Smooth muscle cell (in vitro differentiated cells): ENCODE measurements around the gene COL18A1. TPM values are rescaled to one million over a fixed set of nuclear protein-coding genes. Genes with fewer than 3 reads are reported as not detected.
A peak's percentile ranks its signal among the peaks of the same experiment; 100 is the strongest.

ENCODE experiments used
- DNase-seq: peaks from one replicate; lab custom pipeline; 2025; ENCODE audit not compliant: unreplicated experiment; lab: John Stamatoyannopoulos, UW
- H2AFZ ChIP-seq: fragments of 200-600 bp; sonication (generic); 2 replicates; pipeline ENCODE4 v1.6.0; 2016; ENCODE audit warnings: antibody characterized with exemption, low read depth, mild to moderate bottlenecking
- H3F3A ChIP-seq: fragments of 200-600 bp; sonication (generic); 2 replicates; pipeline ENCODE4 v1.6.0; 2017; ENCODE audit warnings: antibody characterized with exemption, low read depth
- H3K27ac ChIP-seq: fragments of 200-600 bp; sonication (generic); 2 replicates; pipeline ENCODE4 v1.5.1; 2016; ENCODE audit warnings: low read depth, mild to moderate bottlenecking
- H3K27me3 ChIP-seq: fragments of 200-600 bp; sonication (generic); 2 replicates; pipeline ENCODE4 v1.6.1; 2016; ENCODE audit warnings: low read depth, mild to moderate bottlenecking
- H3K36me3 ChIP-seq: fragments of 200-600 bp; sonication (generic); 2 replicates; pipeline ENCODE4 v1.5.1; 2016; ENCODE audit warnings: low read depth
- H3K4me1 ChIP-seq: fragments of 200-600 bp; sonication (generic); 2 replicates; pipeline ENCODE4 v1.5.1; 2016; ENCODE audit warnings: low read depth
- H3K4me2 ChIP-seq: fragments of 200-600 bp; sonication (generic); 2 replicates; pipeline ENCODE4 v1.6.0; 2016; ENCODE audit warnings: mild to moderate bottlenecking
- H3K4me3 ChIP-seq: fragments of 200-600 bp; sonication (generic); 2 replicates; pipeline ENCODE4 v1.5.1; 2016; ENCODE audit warnings: mild to moderate bottlenecking
- H3K79me2 ChIP-seq: fragments of 200-600 bp; sonication (generic); 2 replicates; pipeline ENCODE4 v1.6.0; 2016; ENCODE audit warnings: low read depth, mild to moderate bottlenecking
- H3K9ac ChIP-seq: fragments of 200-600 bp; sonication (generic); 2 replicates; pipeline ENCODE4 v1.6.0; 2016; ENCODE audit warnings: low read depth
- H3K9me3 ChIP-seq: fragments of 200-600 bp; sonication (generic); replicated peaks from 2 replicates; pipeline ENCODE4 v1.5.1; 2016; ENCODE audit warnings: low read depth
- H4K20me1 ChIP-seq: fragments of 200-600 bp; sonication (generic); 2 replicates; pipeline ENCODE4 v1.6.0; 2016; ENCODE audit warnings: low read depth
- CTCF ChIP-seq: fragments of 200-600 bp; sonication (generic); IDR thresholded peaks from 2 replicates; pipeline ENCODE4 v1.5.1; 2017; ENCODE audit warnings: borderline replicate concordance, mild to moderate bottlenecking, antibody characterized with exemption; ENCODE audit not compliant: insufficient read depth, poor library complexity, severe bottlenecking
- WGBS: methylation state at CpG from one replicate; pipeline ENCODE4 v1.1.7; 2016; ENCODE audit warnings: low lambda C conversion rate; 5-methylcytosine and 5-hydroxymethylcytosine counted together
- polyA plus RNA-seq: library from polyadenylated mRNA; unstranded; fragments of >200 nt; fragmentation: Nextera tagmentation; extraction: Ambion mirVana; gene quantifications from 2 replicates; pipeline ENCODE4 v1.2.1, GENCODE V29; 2016
- total RNA-seq: library from RNA; depleted of rRNA; stranded (reverse); fragments of >200 nt; gene quantifications from 2 replicates; pipeline ENCODE4 v1.2.3, GENCODE V29; 2014

The COL18A1 gene
- 192 and 240 TPM in 2 replicates for total RNA-seq
- polyA plus RNA-seq: 362 and 485 TPM in 2 replicates

GRCh38 chr21:45404730-45405270 lies at the start of gene COL18A1:
Gene COL18A1 (plus strand): TSS chr21:45405165. CDS start chr21:45405231, 66 bp downstream.
- H3K4me1 ChIP-seq: peaks cover 43% of the 10 kb centered on the region
- peaks cover 40% of the 10 kb centered on the region for H4K20me1 ChIP-seq
- H3K27me3 ChIP-seq: no peaks in the 10 kb centered on the region
- H3K4me3 ChIP-seq: peak within 1 kb of the TSS; percentile 65
- peaks cover 45% of the 10 kb centered on the region for H3K79me2 ChIP-seq
- peak within 1 kb of the TSS; percentile 94 for H3K4me2 ChIP-seq
- DNase-seq: peak; percentile 36
- H3K36me3 ChIP-seq: no peaks in the 10 kb centered on the region
- peak within 1 kb of the TSS; percentile 68 for H2AFZ ChIP-seq
- peak within 1 kb of the TSS; percentile 21 for H3K9ac ChIP-seq
- H3K27ac ChIP-seq: peak within 1 kb of the TSS; percentile 62
- no CpG with 5 or more reads among the region's 69 CpGs for WGBS
- peaks cover 15% of the 10 kb centered on the region for H3F3A ChIP-seq
- no peak for TF ChIP-seq CTCF
- H3K9me3 ChIP-seq: peaks cover 5% of the 10 kb centered on the region

GRCh38 chr21:45355573-45355972 lies 49.4 kb upstream of the COL18A1 start:
- no peak for TF ChIP-seq CTCF
- Histone ChIP-seq H4K20me1 (no peaks in the 10 kb centered on the region), H3K4me1 (peaks cover 28% of the 10 kb centered on the region), H3F3A (peaks cover 11% of the 10 kb centered on the region), H3K9me3 (no peaks in the 10 kb centered on the region), H3K9ac (no peak overlapping the region), H3K79me2 (no peaks in the 10 kb centered on the region), H2AFZ (peak overlapping the region; percentile 20), H3K27ac (no peak overlapping the region), H3K27me3 (no peaks in the 10 kb centered on the region), H3K4me2 (peak overlapping the region; percentile 59), H3K36me3 (no peaks in the 10 kb centered on the region), H3K4me3 (no peak overlapping the region)
- DNase-seq: no peak
- 33% methylated on average over 14 of the region's 14 CpGs for WGBS

- no peak for DNase-seq
- no peak overlapping the region for H3K4me2 ChIP-seq
These were observed 48.7 kb upstream of the COL18A1 start for GRCh38 chr21:45356251-45356650.

More at GRCh38 chr21:45356251-45356650, 48.7 kb upstream of the COL18A1 start:
- no peaks in the 10 kb centered on the region for H3K9me3 ChIP-seq
- H3K79me2 ChIP-seq: no peaks in the 10 kb centered on the region
- 92% methylated on average over 10 of the region's 10 CpGs for WGBS
- no peak overlapping the region for H3K27ac ChIP-seq
- H3K9ac ChIP-seq: no peak overlapping the region
- no peaks in the 10 kb centered on the region for H3K36me3 ChIP-seq
- H3K27me3 ChIP-seq: no peaks in the 10 kb centered on the region
- H3F3A ChIP-seq: peaks cover 8% of the 10 kb centered on the region
- H3K4me3 ChIP-seq: no peak overlapping the region
- peaks cover 34% of the 10 kb centered on the region for H3K4me1 ChIP-seq
- TF ChIP-seq CTCF: no peak
- H4K20me1 ChIP-seq: no peaks in the 10 kb centered on the region
- H2AFZ ChIP-seq: no peak overlapping the region
